ENCODE data around the gene PLD1.
A peak's percentile ranks its signal among the peaks of the same experiment; 100 is the strongest.

Gene PLD1

GRCh38 chr3:171574556-171575240, 235.6 kb downstream of the PLD1 start:
- Histone ChIP-seq H3K4me3 (no peak overlapping the region), H3K27ac (no peak overlapping the region)
- TF ChIP-seq CTCF (IDR thresholded peaks at IDR 0.05): no peak
- no peak for DNase-seq (ENCODE audit: low spot score)

- no peak overlapping the region for H3K27ac ChIP-seq
- H3K4me3 ChIP-seq: no peak overlapping the region
- DNase-seq (ENCODE audit: low spot score): no peak
- no peak for TF ChIP-seq CTCF (IDR thresholded peaks at IDR 0.05)
These were observed 240.6 kb downstream of the PLD1 start for GRCh38 chr3:171569571-171570132.

GRCh38 chr3:171568766-171569165, 241.5 kb downstream of the PLD1 start:
- Histone ChIP-seq H3K27ac (no peak overlapping the region), H3K4me3 (no peak overlapping the region)
- TF ChIP-seq CTCF (IDR thresholded peaks at IDR 0.05): no peak
- no peak for DNase-seq (ENCODE audit: low spot score)

GRCh38 chr3:171566803-171567422, 243.4 kb downstream of the PLD1 start:
- TF ChIP-seq CTCF (IDR thresholded peaks at IDR 0.05): peak; percentile 66
- H3K27ac ChIP-seq: no peak overlapping the region
- no peak overlapping the region for H3K4me3 ChIP-seq
- DNase-seq (ENCODE audit: low spot score): no peak

- no peak for TF ChIP-seq CTCF (IDR thresholded peaks at IDR 0.05)
- no peak overlapping the region for H3K27ac ChIP-seq
- no peak for DNase-seq (ENCODE audit: low spot score)
- no peak overlapping the region for H3K4me3 ChIP-seq
These were observed 244.7 kb downstream of the PLD1 start for GRCh38 chr3:171565481-171566058.

GRCh38 chr3:171564748-171565480, 245.4 kb downstream of the PLD1 start:
- Histone ChIP-seq H3K27ac (no peak overlapping the region), H3K4me3 (no peak overlapping the region)
- no peak for TF ChIP-seq CTCF (IDR thresholded peaks at IDR 0.05)
- no peak for DNase-seq (ENCODE audit: low spot score)
